Keratinocyte (primary cell): ENCODE data around the gene APBB1IP. TPM values are rescaled to one million over a fixed set of nuclear protein-coding genes. Genes with fewer than 3 reads are reported as not detected.

Experiments used
- DNase-seq: peaks from one replicate; pipeline ENCODE4 v3.0.0-alpha.2; 2011; ENCODE audit warnings: low read depth, missing footprints, low spot score
- FAIRE-seq: peaks from 2 replicates; lab custom pipeline; 2011; peaks lifted over from hg19 to GRCh38; lab: Jason Lieb, UNC
- H2AFZ ChIP-seq: 2 replicates; pipeline ENCODE4 v1.6.0; 2012; ENCODE audit warnings: low read length, control low read depth, inconsistent platforms; ENCODE audit not compliant: control insufficient read depth
- H3K27ac ChIP-seq: 2 replicates; pipeline ENCODE4 v1.5.1; 2011; ENCODE audit warnings: low read length; ENCODE audit not compliant: control insufficient read depth, insufficient read depth
- H3K27me3 ChIP-seq: 3 replicates; pipeline ENCODE4 v1.6.0; 2011; ENCODE audit warnings: low read length; ENCODE audit not compliant: control insufficient read depth, insufficient read depth; ENCODE audit errors: extremely low read depth
- H3K36me3 ChIP-seq, 2 experiments: 2 replicates in 1 of 2; 3 replicates in 1 of 2; pipeline ENCODE4 v1.5.1; 2011; ENCODE audit warnings: low read length in 2 of 2, mild to moderate bottlenecking in 1 of 2; ENCODE audit not compliant: control insufficient read depth in 2 of 2, insufficient read depth in 2 of 2; ENCODE audit errors: extremely low read depth in 1 of 2
- H3K4me1 ChIP-seq: 3 replicates; pipeline ENCODE4 v1.5.1; 2011; ENCODE audit warnings: low read length; ENCODE audit not compliant: control insufficient read depth, insufficient read depth; ENCODE audit errors: extremely low read depth
- H3K4me2 ChIP-seq: 3 replicates; pipeline ENCODE4 v1.6.0; 2011; ENCODE audit warnings: low read depth, low read length; ENCODE audit not compliant: control insufficient read depth, insufficient read depth; ENCODE audit errors: extremely low read depth
- H3K4me3 ChIP-seq, 3 experiments: fragments of 200-600 bp in 1 of 3; sonication (generic) in 1 of 3; 2 replicates in 2 of 3; 3 replicates in 1 of 3; pipeline ENCODE4 v1.5.1; 2011 to 2016; ENCODE audit warnings: low read length in 3 of 3, mild to moderate bottlenecking in 3 of 3, control low read depth in 2 of 3, inconsistent platforms in 1 of 3, low read depth in 1 of 3, mixed read lengths in 1 of 3, mixed run types in 1 of 3, moderate library complexity in 1 of 3; ENCODE audit not compliant: control insufficient read depth in 2 of 3, insufficient read depth in 2 of 3; ENCODE audit errors: extremely low read depth in 1 of 3
- H3K79me2 ChIP-seq: 2 replicates; pipeline ENCODE4 v1.6.0; 2012; ENCODE audit warnings: low read length; ENCODE audit not compliant: control insufficient read depth, insufficient read depth
- H3K9ac ChIP-seq: 3 replicates; pipeline ENCODE4 v1.6.0; 2011; ENCODE audit warnings: low read length; ENCODE audit not compliant: control insufficient read depth, insufficient read depth; ENCODE audit errors: extremely low read depth
- H3K9me1 ChIP-seq: 3 replicates; pipeline ENCODE4 v1.6.0; 2011; ENCODE audit warnings: low read length; ENCODE audit not compliant: control insufficient read depth, insufficient read depth; ENCODE audit errors: extremely low read depth
- H3K9me3 ChIP-seq: 2 replicates; pipeline ENCODE4 v1.5.1; 2012; ENCODE audit warnings: low read depth, low read length; ENCODE audit not compliant: control insufficient read depth
- H4K20me1 ChIP-seq: 3 replicates; pipeline ENCODE4 v1.6.0; 2011; ENCODE audit warnings: low read length; ENCODE audit not compliant: control insufficient read depth, insufficient read depth; ENCODE audit errors: extremely low read depth
- CTCF ChIP-seq, 3 experiments: IDR thresholded peaks in 1 of 3; conservative IDR thresholded peaks in 1 of 3; optimal IDR thresholded peaks in 1 of 3; 2 replicates in 2 of 3; 3 replicates in 1 of 3; pipeline versions ENCODE3 to v1.5.1; 2011; ENCODE audit warnings: low read length in 3 of 3, mild to moderate bottlenecking in 3 of 3, moderate library complexity in 2 of 3, control low read depth in 1 of 3, inconsistent platforms in 1 of 3; ENCODE audit not compliant: insufficient read depth in 2 of 3; ENCODE audit errors: extremely low read depth in 1 of 3
- EZH2 ChIP-seq: IDR thresholded peaks from one replicate; pipeline ENCODE4 v1.6.1; 2012; ENCODE audit warnings: inconsistent platforms, mild to moderate bottlenecking, low read length, moderate library complexity
- dilution Hi-C: fragments of 300-500 bp; cut with MboI; formaldehyde crosslinking; loops from one replicate; pipeline ENCODE4 v1.7.0; 2020; ENCODE audit warnings: low sequenced_read_pairs; ENCODE audit not compliant: extremely low pct_ligation_motif_present
- polyA plus RNA-seq, 5 experiments: library from polyadenylated mRNA; depleted of rRNA in 3 of 5; stranded (reverse) in 3 of 5; stranded (forward) in 1 of 5; unstranded in 1 of 5; fragments of >200 nt; gene quantifications; 1 replicate in 1 of 5; 2 replicates in 3 of 5; 3 replicates in 1 of 5; pipeline versions ENCODE4 v1.2.1 to v1.2.3, GENCODE V29; 2011 to 2012; ENCODE audit warnings: missing spikeins in 2 of 5, low read depth in 1 of 5, low replicate concordance in 1 of 5

The APBB1IP gene
- polyA plus RNA-seq, 1 donor (not counting 4 experiments of a cell fraction or from before 2014, with no cell fraction given) = not detected

- Histone ChIP-seq H3K79me2 (no peaks in the 10 kb centered on the region), H3K4me2 (no peak overlapping the region), H3K9ac (no peak overlapping the region), H3K9me1 (no peaks in the 10 kb centered on the region), H3K4me3 (no peak overlapping the region), H3K27ac (no peak overlapping the region), H3K27me3 (no peaks in the 10 kb centered on the region), H3K4me1 (peaks cover 7% of the 10 kb centered on the region), H3K9me3 (no peaks in the 10 kb centered on the region), H4K20me1 (no peaks in the 10 kb centered on the region), H3K36me3 (no peaks in the 10 kb centered on the region), H2AFZ (no peak overlapping the region)
- dilution Hi-C loops = no loop called here
- FAIRE-seq (no peak), DNase-seq (no peak)
- TF ChIP-seq EZH2 = no peak
- no peak for TF ChIP-seq CTCF (optimal IDR thresholded peaks at IDR 0.05 in 1 of 3, IDR thresholded peaks at IDR 0.05 in 1 of 3, conservative IDR thresholded peaks at IDR 0.05 in 1 of 3; ENCODE audit: extremely low read depth in 1 of 3, insufficient read depth in 2 of 3, low read length in 3 of 3)
These were observed 29.5 kb downstream of the APBB1IP start for GRCh38 chr10:26467639-26468038.

- H3K9me3 ChIP-seq = no peaks in the 10 kb centered on the region
- no peaks in the 10 kb centered on the region for H4K20me1 ChIP-seq
- H3K27ac ChIP-seq = no peak overlapping the region
- TF ChIP-seq CTCF (optimal IDR thresholded peaks at IDR 0.05 in 1 of 3, IDR thresholded peaks at IDR 0.05 in 1 of 3, conservative IDR thresholded peaks at IDR 0.05 in 1 of 3; ENCODE audit: extremely low read depth in 1 of 3, insufficient read depth in 2 of 3, low read length in 3 of 3) (no peak), EZH2 (no peak)
- no peak overlapping the region for H3K9ac ChIP-seq
- H3K36me3 ChIP-seq = no peaks in the 10 kb centered on the region
- DNase-seq (no peak), FAIRE-seq (no peak)
- H3K4me3 ChIP-seq = no peak overlapping the region
- H2AFZ ChIP-seq = no peak overlapping the region
- H3K27me3 ChIP-seq = no peaks in the 10 kb centered on the region
- peaks cover 7% of the 10 kb centered on the region for H3K4me1 ChIP-seq
- dilution Hi-C loops = no loop called here
- H3K9me1 ChIP-seq = no peaks in the 10 kb centered on the region
- H3K79me2 ChIP-seq = no peaks in the 10 kb centered on the region
- H3K4me2 ChIP-seq = peak overlapping the region; percentile 7
These were observed 30.1 kb downstream of the APBB1IP start for GRCh38 chr10:26468291-26468690.
